Activated T-cell treated with anti-CD3 and anti-CD28 coated beads, Interleukin-2, amount 50 U/mL, for 4 hours (primary cell): ENCODE measurements around the gene MAP1S. TPM values are rescaled to one million over a fixed set of nuclear protein-coding genes. Genes with fewer than 3 reads are reported as not detected.

Experiments used
- ATAC-seq, 2 donors: fragments of 200-7000 bp; cut with Tn5 transposase; one replicate each; pipeline ENCODE4 v1.10.0; 2021
- DNase-seq: peaks from one replicate; pipeline ENCODE4 v3.0.0-alpha.2; 2020
- H3K27me3 Mint-ChIP-seq: one replicate; pipeline ENCODE4 v1.8.0; 2021; ENCODE audit warnings: low read depth, mixed read lengths
- H3K36me3 Mint-ChIP-seq: one replicate; pipeline ENCODE4 v1.8.0; 2022; ENCODE audit warnings: mixed read lengths; ENCODE audit not compliant: insufficient read depth
- H3K4me1 Mint-ChIP-seq: one replicate; pipeline ENCODE4 v1.8.0; 2021; ENCODE audit warnings: low read depth, mixed read lengths
- H3K4me3 Mint-ChIP-seq: one replicate; pipeline ENCODE4 v1.8.0; 2021; ENCODE audit warnings: mild to moderate bottlenecking, moderate library complexity, mixed read lengths
- H3K9me3 Mint-ChIP-seq: one replicate; pipeline ENCODE4 v1.8.0; 2021; ENCODE audit warnings: mixed read lengths
- total RNA-seq, 3 donors: library from RNA; stranded (reverse); gene quantifications; one replicate each; pipeline ENCODE4 v1.2.1, GENCODE V29; 2021

Gene MAP1S
- total RNA-seq, 3 donors from 2014 or later, result 75.7 to 81.4 (median 79.3) TPM

DNA sequence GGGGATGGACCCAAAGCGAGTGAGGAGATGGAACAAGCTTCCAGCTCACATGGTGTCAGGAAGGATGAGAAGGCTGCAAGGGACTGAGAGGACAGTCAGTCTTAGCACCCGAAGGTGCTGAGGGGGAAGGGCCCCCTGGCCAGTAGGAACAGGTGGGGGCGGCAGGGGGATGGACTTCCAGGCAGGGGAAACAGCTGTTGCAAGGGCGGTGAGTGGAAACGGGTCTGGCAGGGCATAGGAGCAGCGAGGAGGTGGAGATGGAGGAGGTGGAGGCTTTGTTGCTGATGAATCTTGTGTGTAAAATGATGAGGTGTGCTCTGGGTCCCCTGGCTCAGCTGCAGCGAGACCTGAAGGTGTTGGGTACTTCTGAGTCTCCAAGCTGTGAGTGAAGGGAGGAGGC is 1.2 kb downstream of the MAP1S start:
- H3K27me3 Mint-ChIP-seq, result no peaks in the 10 kb centered on the region
- DNase-seq, result no peak
- H3K9me3 Mint-ChIP-seq, result no peaks in the 10 kb centered on the region
- H3K4me3 Mint-ChIP-seq, result peak overlapping the region; percentile 87
- peaks cover 17% of the 10 kb centered on the region for H3K36me3 Mint-ChIP-seq
- no peak for ATAC-seq
- H3K4me1 Mint-ChIP-seq, result peaks cover 36% of the 10 kb centered on the region

DNA sequence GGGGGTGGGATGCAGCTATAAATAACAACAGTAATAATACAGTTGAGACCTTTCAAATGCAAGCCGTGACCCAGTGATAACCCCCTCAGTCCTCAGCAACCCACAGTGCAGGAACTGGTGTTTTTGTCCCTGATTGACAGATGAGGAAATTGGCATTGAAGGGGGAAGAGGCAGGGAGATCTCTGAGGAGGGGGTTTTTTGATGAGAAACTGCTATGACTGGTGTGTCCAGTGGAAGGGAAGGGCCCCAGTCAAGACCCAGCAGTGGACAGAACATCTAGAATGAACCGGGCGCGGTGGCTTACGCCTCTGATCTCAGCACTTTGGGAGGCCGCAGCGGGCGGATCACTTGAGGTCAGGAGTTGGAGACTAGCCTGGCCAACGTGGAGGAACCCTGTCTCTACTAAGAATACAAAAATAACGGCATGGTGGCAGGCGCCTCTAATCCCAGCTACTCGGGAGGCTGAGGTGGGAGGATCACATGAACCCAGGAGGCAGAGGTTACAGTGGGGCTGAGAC is 1.9 kb downstream of the MAP1S start:
- Mint-ChIP-seq H3K27me3 (no peaks in the 10 kb centered on the region), H3K4me1 (peaks cover 36% of the 10 kb centered on the region), H3K36me3 (peaks cover 17% of the 10 kb centered on the region), H3K4me3 (peak overlapping the region; percentile 87), H3K9me3 (no peaks in the 10 kb centered on the region)
- no peak for DNase-seq
- ATAC-seq, result no peak

DNA sequence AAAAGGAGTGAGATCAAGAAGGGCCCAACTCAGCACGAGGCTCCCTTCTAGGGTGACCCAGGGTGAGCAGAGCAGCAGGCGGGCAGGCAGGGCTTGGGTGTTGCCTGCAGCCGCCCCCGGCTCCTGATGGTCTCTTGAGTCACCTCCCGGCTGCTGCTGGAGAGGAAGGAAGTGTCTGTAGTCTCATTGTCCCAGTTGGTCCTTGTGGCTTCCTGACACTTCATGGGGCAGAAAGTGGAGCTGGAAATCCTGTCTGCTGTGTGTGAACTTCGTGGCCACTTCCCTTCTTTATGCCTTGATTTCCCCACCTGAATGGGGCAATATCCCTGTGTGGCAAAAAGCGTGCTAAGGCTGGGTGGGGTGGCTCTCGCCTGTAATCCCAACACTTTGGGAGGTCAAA is 2.5 kb downstream of the MAP1S start:
- no peaks in the 10 kb centered on the region for H3K9me3 Mint-ChIP-seq
- peaks cover 36% of the 10 kb centered on the region for H3K4me1 Mint-ChIP-seq
- peak overlapping the region; percentile 87 for H3K4me3 Mint-ChIP-seq
- ATAC-seq, result no peak
- no peak for DNase-seq
- H3K36me3 Mint-ChIP-seq, result peaks cover 17% of the 10 kb centered on the region
- no peaks in the 10 kb centered on the region for H3K27me3 Mint-ChIP-seq

- no peak overlapping the region for H3K4me3 Mint-ChIP-seq
- H3K36me3 Mint-ChIP-seq, result peaks cover 17% of the 10 kb centered on the region
- no peaks in the 10 kb centered on the region for H3K9me3 Mint-ChIP-seq
- peaks cover 35% of the 10 kb centered on the region for H3K4me1 Mint-ChIP-seq
- no peak for DNase-seq
- no peak for ATAC-seq
- H3K27me3 Mint-ChIP-seq, result no peaks in the 10 kb centered on the region
Measured at GRCh38 chr19:17722655-17723240, 3.5 kb downstream of the MAP1S start.

DNA sequence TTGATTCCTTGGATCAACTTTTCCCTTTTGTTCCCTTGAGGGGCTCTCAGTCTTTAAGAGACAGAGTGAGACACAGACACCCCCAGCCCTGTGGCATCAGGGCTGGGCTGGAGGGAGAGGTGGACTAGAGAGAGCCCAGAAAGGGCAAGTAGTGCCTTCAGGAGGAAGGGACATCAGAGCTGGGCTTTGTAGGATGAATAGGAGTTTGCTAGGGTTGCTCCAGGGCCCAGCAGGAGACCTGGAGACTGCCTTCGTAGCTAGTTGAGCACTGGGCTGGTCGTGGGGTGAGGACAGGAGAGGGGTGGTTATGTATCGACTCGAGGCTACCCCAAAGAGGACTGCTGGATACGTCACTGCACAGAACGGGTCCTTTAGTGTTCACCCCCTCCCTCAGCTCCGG is 5.4 kb downstream of the MAP1S start:
- Mint-ChIP-seq H3K9me3 (no peaks in the 10 kb centered on the region), H3K4me1 (peaks cover 28% of the 10 kb centered on the region), H3K4me3 (no peak overlapping the region), H3K27me3 (no peaks in the 10 kb centered on the region), H3K36me3 (peaks cover 17% of the 10 kb centered on the region)
- no peak for DNase-seq
- no peak for ATAC-seq

- Mint-ChIP-seq H3K4me1 (peaks cover 25% of the 10 kb centered on the region), H3K9me3 (no peaks in the 10 kb centered on the region), H3K36me3 (peaks cover 19% of the 10 kb centered on the region), H3K4me3 (no peak overlapping the region), H3K27me3 (no peaks in the 10 kb centered on the region)
- DNase-seq (no peak), ATAC-seq (no peak)
Measured at GRCh38 chr19:17725422-17726078, 6.3 kb downstream of the MAP1S start.

GRCh38 chr19:17726136-17726741 is 7.0 kb downstream of the MAP1S start:
- ATAC-seq (no peak), DNase-seq (no peak)
- Mint-ChIP-seq H3K4me3 (no peak overlapping the region), H3K36me3 (peaks cover 24% of the 10 kb centered on the region), H3K4me1 (peaks cover 24% of the 10 kb centered on the region), H3K27me3 (no peaks in the 10 kb centered on the region), H3K9me3 (no peaks in the 10 kb centered on the region)

DNA sequence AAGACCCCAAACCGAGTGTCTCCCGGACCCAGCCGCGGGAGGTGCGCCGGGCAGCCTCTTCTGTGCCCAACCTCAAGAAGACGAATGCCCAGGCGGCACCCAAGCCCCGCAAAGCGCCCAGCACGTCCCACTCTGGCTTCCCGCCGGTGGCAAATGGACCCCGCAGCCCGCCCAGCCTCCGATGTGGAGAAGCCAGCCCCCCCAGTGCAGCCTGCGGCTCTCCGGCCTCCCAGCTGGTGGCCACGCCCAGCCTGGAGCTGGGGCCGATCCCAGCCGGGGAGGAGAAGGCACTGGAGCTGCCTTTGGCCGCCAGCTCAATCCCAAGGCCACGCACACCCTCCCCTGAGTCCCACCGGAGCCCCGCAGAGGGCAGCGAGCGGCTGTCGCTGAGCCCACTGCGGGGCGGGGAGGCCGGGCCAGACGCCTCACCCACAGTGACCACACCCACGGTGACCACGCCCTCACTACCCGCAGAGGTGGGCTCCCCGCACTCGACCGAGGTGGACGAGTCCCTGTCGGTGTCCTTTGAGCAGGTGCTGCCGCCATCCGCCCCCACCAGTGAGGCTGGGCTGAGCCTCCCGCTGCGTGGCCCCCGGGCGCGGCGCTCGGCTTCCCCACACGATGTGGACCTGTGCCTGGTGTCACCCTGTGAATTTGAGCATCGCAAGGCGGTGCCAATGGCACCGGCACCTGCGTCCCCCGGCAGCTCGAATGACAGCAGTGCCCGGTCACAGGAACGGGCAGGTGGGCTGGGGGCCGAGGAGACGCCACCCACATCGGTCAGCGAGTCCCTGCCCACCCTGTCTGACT is 7.9 kb downstream of the MAP1S start:
- Mint-ChIP-seq H3K9me3 (no peaks in the 10 kb centered on the region), H3K4me1 (peaks cover 19% of the 10 kb centered on the region), H3K36me3 (peaks cover 27% of the 10 kb centered on the region), H3K4me3 (no peak overlapping the region), H3K27me3 (no peaks in the 10 kb centered on the region)
- no peak for DNase-seq
- no peak for ATAC-seq

GRCh38 chr19:17727843-17728242 is 8.6 kb downstream of the MAP1S start:
- no peak for ATAC-seq
- Mint-ChIP-seq H3K36me3 (peaks cover 27% of the 10 kb centered on the region), H3K4me3 (no peak overlapping the region), H3K27me3 (no peaks in the 10 kb centered on the region), H3K4me1 (peaks cover 17% of the 10 kb centered on the region), H3K9me3 (no peaks in the 10 kb centered on the region)
- DNase-seq, result no peak

DNA sequence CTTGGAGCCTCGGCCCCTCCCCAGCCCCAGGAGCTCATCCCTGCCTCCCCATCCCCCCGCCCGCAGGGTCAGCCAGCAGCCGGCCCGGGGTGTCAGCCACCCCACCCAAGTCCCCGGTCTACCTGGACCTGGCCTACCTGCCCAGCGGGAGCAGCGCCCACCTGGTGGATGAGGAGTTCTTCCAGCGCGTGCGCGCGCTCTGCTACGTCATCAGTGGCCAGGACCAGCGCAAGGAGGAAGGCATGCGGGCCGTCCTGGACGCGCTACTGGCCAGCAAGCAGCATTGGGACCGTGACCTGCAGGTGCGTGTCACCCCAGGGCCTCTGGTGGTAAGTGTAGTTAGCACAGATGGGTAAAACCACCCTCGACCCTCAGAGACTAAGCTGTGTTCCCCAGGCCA is 13.8 kb downstream of the MAP1S start:
- H3K4me3 Mint-ChIP-seq, result no peak overlapping the region
- H3K36me3 Mint-ChIP-seq, result peaks cover 29% of the 10 kb centered on the region
- ATAC-seq, result no peak
- no peaks in the 10 kb centered on the region for H3K27me3 Mint-ChIP-seq
- DNase-seq, result no peak
- H3K9me3 Mint-ChIP-seq, result no peaks in the 10 kb centered on the region
- H3K4me1 Mint-ChIP-seq, result peaks cover 15% of the 10 kb centered on the region

- Mint-ChIP-seq H3K36me3 (peaks cover 29% of the 10 kb centered on the region), H3K4me3 (no peak overlapping the region), H3K27me3 (no peaks in the 10 kb centered on the region), H3K4me1 (peaks cover 19% of the 10 kb centered on the region), H3K9me3 (no peaks in the 10 kb centered on the region)
- DNase-seq (no peak), ATAC-seq (no peak)
Measured at GRCh38 chr19:17734146-17734545, 14.9 kb downstream of the MAP1S start.

- no peaks in the 10 kb centered on the region for H3K9me3 Mint-ChIP-seq
- H3K4me3 Mint-ChIP-seq, result no peak overlapping the region
- peaks cover 26% of the 10 kb centered on the region for H3K36me3 Mint-ChIP-seq
- DNase-seq (no peak), ATAC-seq (no peak)
- peaks cover 17% of the 10 kb centered on the region for H3K4me1 Mint-ChIP-seq
- no peaks in the 10 kb centered on the region for H3K27me3 Mint-ChIP-seq
Measured at GRCh38 chr19:17735410-17735809, 16.1 kb downstream of the MAP1S start.

DNA sequence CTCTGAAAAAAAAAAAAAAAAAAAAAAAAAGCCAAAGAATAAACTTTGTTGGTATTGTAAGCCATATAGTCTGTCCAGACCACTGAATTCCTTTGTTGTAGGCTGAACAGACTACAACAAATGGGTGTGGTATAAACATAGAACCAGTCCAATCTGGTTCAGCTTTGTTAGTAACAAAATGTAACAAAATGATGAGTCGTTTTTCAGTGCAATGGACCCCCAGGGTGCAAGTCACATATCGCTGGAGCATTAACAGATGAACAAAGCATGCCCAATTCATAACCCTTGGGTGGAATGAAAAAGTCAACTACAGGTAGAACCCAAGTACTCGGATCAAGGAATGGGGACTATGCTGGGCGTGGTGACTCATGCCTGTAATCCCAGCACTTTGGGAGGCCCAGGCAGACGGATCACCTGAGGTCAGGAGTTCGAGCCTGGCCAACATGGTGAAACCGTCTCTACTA is 18.4 kb downstream of the MAP1S start:
- Mint-ChIP-seq H3K4me3 (no peak overlapping the region), H3K36me3 (peaks cover 13% of the 10 kb centered on the region), H3K9me3 (no peaks in the 10 kb centered on the region), H3K27me3 (no peaks in the 10 kb centered on the region), H3K4me1 (peaks cover 5% of the 10 kb centered on the region)
- DNase-seq (no peak), ATAC-seq (no peak)

DNA sequence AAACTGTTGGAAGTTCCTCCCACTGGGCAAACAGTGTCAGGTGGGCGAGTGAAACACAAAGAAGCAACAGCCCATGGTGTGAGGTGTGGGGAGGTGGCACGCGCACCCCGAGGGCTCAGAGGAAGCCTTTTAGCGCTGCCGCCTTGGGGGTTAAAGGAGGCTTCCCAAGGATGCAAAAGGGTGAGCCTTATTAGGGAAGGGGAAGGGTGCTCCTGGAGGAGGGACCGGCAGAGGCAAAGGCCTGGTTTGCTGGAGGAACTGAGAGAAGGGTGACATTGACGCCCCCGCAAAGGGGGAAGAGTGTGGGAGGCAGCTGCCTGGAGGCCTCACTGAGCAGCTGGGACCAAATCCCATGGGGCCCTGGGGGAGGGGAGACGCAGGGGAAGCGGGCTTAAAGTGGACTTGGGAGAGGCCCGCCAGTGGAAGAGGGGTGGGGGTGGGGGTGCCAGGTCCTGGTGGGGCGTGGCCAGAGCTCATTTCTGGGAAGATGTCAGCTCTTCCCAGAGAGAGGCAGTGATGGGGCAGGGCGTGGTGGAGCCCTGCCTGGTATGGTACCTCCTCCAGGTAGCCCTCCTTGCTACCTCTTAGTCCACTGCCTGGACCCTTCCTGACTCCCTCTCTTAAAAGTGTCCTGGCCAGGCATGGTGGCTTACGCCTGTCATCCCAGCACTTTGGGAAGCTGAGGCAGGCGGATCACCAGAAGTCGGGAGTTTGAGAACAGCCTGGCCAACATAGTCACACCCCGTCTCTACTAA is 20.0 kb downstream of the MAP1S start:
- Mint-ChIP-seq H3K27me3 (no peaks in the 10 kb centered on the region), H3K4me3 (no peak overlapping the region), H3K9me3 (no peaks in the 10 kb centered on the region), H3K4me1 (peaks cover 7% of the 10 kb centered on the region), H3K36me3 (peaks cover 6% of the 10 kb centered on the region)
- no peak for ATAC-seq
- DNase-seq, result no peak
